ENCODE results near the gene UBE2E3.

DNA sequence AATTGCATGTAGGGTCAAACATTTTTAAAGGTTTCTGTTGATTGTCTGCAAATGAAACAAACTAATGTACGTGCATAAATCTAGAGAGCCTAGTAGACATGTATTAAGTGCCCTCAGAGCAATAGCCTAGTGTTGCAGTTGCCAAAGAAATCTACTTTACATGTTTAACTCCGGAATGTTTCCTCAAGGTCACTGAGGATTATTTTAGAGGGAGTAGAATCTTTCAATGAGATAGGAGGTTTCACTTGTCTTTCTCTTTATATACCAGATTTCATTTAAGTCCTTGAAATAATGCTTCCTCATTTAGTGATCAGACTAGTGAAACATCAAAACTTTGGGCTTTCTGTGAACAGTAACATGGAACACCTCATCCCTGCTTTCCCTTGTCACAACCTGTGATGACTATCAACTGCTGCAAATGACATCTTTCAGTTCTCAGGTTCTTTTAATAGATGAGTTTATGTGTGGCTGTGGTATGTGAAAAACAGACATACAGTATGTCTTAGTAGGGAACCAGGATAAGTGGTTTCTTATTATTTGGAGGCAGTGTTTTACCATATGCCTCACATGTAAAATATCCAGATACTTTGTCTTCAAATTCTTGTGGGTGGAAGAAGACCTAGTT is 5.5 kb downstream of the UBE2E3 start:
- TF ChIP-seq, protein P1, sequence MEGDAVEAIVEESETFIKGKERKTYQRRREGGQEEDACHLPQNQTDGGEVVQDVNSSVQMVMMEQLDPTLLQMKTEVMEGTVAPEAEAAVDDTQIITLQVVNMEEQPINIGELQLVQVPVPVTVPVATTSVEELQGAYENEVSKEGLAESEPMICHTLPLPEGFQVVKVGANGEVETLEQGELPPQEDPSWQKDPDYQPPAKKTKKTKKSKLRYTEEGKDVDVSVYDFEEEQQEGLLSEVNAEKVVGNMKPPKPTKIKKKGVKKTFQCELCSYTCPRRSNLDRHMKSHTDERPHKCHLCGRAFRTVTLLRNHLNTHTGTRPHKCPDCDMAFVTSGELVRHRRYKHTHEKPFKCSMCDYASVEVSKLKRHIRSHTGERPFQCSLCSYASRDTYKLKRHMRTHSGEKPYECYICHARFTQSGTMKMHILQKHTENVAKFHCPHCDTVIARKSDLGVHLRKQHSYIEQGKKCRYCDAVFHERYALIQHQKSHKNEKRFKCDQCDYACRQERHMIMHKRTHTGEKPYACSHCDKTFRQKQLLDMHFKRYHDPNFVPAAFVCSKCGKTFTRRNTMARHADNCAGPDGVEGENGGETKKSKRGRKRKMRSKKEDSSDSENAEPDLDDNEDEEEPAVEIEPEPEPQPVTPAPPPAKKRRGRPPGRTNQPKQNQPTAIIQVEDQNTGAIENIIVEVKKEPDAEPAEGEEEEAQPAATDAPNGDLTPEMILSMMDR (IDR thresholded peaks at IDR 0.05; ENCODE audit: borderline replicate concordance, extremely low read depth, low read length, poor library complexity, severe bottlenecking), result no peak
- no peak for TF ChIP-seq EZH2 (IDR thresholded peaks at IDR 0.05; ENCODE audit: borderline replicate concordance, low read depth, low read length, severe bottlenecking)
